Stimulated activated CD8-positive, alpha-beta memory T cell treated with anti-CD3 and anti-CD28 coated beads, Interleukin-12 subunit alpha, Interleukin-12 subunit beta, amount 100 ng/mL, for 24 hours (primary cell): Measurements from ENCODE around the gene MPV17L2.

Experiments used
- DNase-seq: peaks from one replicate; pipeline ENCODE4 v3.0.0-alpha.2; 2020; ENCODE audit errors: extremely low read depth

MPV17L2 gene

DNA sequence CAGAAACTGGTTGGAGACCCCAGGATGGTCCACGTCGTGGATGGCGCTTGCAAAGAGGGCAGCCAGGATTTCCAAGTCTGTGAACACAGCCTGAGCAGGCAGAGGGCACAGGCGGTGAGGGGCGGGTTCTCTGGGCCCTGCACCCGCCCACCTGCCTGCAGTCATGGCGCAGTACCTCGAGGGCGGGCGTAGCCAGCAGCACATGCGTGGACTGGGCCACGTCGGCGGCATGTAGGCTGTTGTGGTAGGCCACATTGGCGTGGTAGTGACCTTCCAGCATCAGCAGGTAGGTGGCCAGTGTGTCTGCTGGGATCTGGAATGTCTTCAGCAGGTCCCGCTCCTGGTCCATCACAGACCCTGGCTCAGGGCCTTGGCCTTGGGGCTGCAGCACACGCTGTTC, 25.1 kb downstream of the MPV17L2 start:
- no peak for DNase-seq

DNA sequence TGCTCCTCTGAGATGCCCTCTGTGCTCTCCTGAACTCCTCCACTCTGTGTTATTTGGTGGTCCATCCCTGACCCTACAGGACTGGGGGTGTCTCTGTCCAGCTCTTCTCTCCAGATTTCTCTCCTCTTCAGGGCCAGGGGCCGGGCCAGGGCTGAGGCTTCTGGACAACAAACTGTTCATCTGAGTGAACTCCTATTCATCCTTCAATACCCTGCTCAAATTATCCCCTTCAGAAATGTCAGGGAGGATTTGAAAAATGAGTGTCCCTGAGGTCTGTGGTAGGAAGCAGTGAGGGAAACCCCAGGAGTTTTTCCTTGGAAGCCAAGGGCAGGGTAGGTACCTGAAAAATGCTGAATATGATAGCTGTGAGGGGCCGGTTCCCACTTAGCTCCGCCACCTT, 25.6 kb downstream of the MPV17L2 start:
- DNase-seq: no peak

DNA sequence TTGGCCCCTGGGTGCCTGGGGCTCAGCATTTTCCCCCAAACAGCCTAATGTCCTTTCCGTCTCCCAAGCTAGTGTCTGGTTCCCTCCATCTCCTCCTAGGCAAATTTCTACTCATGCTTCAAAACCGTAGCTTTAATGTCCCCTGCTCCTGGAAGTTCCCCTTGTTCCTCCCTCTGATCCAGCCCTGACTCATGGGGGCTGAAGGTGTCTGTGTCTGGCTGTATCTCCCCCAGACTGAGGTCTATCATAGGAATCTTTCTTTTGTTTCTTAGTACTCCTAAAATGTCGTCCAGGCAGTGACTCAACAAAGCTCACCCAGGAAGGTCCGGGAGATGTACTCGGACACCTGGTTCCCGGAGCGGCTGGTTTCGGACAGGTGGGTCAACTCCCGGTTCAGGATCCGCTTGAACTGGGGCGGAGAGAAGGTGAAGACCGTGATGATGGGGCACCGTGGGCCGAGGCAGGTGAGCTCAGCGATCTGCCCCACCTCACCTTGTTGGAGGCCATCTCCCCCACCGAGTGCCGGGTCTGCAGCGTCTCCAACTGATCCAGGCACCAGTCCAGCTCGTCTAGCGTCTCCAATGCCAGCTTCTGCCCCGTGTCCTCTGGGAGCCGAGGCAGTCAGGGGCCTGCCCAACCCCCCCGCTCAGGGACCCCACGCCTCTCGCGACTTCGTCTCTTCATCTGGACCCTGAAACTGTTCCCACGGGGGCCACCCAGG, 27.1 kb downstream of the MPV17L2 start:
- no peak for DNase-seq

DNA sequence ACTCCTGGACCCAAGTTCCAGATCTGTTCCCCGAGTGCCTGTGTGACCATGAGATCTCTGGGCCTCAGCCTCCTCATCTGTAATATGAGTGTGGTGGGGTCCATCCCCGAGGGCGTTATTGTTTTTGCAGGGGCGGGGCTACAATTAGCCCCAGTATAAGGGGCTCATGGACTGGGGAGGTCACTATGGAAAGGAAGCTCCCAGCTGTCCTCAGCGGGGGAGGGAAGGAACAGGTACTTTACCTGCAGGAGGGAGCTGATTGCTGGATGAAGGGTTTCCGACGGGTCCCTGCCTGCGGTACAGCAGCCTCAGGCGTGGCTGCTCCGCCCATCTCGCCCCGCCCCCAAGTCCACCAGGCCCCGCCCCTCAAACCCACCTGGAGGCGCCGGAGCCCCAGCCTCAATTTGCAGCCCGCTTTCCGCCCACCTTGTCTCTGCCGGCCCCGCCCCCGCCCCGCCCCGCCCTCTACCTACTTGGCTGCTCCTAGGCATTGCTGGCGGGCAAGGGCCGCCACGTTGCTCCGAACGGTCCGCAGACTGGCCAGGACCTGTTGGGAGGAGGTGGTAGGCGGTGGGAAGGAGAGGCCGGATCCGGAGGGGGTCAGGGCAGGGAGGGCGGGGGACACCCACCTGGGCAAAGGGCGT, 27.7 kb downstream of the MPV17L2 start:
- no peak for DNase-seq

DNA sequence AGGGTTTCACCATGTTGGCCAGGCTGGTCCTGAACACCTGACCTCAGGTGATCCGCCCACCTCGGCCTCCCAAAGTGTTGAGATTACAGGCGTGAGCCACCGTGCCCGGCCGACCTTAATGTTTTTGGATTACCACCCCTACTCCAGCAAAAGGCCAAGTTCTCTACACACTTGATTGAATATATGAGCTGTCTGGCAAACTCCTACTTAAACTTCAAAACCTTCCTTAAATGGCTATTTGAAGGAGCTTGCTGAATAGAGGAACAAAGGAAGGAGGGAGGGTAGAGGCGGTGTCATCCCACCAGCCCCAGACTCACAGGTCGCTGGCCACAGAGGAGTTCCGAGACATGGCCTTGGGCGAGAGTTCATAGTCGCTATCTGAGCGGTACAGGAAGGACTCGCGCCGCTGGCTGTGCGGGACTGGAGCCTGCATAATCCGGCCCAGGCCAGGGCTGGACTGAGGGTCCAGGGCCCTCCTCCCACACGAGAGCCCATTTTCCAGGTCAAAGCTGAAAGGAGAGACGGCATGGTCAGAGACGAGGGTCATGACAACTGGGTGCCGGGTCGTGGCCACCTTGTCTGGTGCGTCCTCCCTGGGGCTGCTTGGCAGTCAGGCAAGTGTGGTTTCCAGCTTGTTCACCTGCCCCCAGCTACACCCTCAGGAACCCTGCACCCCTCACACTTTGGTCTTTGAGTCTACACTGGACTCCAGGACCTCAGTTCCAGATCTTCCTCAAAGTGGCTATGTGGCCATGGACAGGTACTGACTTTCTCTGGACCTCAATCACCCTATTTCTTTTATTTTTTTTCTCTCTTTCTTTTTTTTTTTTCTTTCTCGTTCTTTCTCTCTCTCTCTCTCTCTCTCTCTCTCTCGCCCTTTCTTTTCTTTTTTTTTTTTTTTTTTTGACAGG, 29.1 kb downstream of the MPV17L2 start:
- DNase-seq: no peak

DNA sequence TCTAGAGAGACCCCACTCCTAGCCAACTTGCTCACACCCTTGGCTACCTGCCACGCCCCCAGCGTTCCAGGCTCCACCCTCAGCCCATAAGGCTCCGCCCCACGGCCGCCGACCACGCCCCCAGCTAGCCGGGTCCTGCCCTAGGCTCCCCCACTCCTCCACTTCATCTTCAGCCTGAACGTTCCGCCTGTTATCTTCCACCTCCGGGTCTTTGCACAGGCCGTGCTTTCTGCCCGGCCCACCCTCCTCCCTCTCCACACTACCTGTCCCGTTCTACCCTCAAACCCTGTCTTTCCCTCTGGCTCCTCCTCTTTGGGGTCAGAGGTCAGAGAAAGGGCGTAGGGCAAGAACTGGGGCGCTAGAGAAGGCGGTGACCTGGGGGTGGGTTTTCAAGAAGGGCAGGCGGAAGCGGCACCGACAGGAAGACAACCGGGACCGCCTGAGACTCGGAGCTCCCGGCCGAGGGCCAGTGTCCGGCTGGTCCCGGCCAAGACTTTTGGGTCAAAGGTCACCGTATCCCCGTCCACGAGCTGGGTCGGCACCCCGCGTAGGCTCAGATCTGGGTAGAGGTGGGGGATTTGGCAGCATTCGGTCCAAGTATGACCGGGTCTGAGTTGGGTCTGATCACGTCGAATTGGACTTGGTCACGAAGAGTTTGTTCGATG, 31.0 kb downstream of the MPV17L2 start:
- DNase-seq: no peak

DNA sequence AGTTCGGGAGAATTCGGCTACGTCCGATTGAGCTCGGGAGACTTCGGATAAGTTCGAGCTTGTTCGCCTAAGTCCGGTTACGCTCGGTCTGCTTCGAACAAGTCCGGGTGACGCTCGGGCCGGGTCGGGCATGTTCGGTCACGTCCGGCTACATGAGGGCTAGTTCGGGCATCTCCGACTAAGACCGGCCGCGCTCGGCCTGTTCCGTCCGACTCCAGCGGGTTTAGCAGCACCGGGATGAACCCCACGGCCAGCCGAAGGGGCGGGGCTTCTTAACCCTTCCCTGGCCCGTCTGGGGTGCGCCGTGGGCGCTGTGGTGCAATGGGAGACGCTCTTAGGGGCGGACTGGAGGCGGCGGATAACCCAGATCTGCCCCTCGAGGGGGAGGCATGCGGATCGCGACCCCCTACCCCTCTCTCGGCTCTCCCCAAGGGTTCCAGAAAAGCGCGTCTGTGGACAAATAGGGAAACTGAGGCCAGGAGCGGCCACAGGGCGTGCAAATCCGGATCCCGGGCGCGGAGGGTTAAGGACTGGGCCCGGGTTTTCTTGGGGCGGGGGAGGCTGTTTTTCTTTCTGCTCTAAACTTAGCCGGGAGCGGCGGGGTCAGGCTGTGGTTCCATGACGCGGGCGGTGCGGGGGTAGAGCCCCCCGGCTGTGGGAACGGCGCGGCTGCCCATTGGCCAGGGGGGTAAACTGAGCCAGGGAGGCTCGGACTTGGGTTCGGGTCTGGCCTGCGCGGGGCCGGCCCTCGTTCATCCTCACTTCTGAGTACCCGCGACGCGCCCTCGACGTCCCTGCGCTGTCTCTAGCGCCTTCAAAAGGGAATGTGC, 31.7 kb downstream of the MPV17L2 start:
- peak; percentile 82 for DNase-seq

DNA sequence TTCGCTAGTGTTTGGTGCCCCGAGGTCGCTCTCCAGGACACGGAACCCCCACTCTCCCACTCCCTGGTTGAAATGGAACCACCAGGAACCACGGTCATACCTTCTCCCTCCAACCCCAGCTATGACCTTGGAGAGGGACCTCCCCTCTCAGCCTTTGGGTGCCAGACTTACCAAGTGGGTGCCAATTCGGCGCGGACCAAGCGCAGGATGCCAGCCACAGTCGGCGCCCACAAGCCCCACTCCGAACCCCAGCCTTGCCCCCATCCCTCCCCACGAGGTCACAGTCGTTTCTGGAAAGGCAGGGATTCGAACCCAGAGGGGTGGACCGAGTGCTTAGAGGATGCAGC, 32.3 kb downstream of the MPV17L2 start:
- DNase-seq: no peak

DNA sequence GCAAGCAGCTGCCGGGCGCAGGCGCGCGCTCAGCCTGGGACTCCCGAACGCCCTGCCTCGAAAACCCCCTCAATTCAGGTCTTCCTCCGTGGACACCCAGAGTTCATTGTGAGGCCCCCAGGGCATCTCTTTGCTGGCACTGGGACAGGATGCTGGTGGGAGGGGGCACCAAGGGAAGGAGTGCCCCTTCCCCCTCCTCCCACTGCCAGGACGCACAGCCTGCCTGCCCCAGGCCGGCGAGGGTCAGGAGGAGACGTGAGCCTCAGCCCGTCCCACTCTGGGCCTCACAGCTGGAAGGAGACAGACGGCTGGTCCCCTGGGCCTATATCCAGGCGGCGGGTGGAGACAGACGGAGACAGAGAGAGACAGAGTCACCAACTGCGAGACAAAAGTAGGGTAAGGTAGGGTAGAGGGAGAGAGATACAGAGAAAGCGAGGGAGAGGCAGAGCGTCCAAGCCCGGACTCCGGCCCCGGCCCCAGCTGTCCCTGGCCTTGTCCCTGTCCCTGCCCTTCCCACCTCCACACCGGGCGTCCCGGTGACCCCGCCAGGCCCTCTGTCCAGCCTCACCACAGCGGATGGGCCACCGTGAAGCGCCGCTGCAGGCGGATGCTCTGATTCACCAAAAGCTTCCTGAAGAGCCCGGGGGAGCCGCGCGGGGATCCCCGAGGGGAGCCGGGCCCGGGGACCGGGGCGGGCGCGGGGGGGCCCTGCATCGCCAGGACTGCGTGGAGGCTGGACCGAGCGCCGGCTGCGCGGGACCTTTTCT, 32.9 kb downstream of the MPV17L2 start, which contains the start of gene PDE4C:
TSS of gene PDE4C (minus strand) at position 737 of the 767 bp plus-strand sequence. CDS start at position 714, 23 bp downstream.
- no peak for DNase-seq

DNA sequence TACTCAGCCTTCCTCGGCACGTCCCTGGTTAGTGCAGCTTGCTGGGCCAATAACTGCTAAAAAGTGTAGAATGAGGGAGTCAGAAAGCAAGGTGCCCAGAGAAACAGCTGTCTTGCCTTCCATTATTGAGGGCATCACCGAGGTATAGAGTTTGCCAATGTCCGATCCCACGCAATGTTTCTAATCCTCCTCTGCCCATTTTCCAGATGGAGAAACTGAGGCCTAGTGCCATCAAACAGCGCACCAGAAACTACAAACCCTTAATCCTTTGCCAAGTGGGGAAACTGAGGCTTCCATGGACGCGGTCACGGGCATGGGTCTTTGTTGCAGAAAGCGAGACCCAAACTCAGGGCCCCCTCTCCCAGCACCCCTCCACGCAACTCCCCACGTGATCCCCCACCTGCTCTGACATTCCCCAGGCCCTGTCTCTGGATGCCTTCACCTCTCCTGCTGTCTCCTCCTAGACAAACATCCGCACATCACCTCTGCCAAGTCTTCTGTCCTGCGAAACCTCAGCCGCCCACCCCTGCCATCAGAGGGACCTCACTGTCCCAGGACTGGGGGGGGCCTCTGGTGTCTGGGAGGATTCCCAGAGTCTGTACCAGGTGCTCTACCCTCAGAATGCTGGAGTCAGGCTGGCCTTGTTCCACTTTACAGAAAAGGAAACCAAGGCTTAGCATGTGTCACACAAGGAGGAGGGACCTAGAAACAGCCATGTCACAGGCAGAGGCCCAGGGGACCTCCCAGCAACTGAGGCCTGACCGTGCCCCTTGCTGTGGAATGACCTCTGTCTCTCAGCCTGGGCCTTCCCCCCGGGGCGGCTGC, 34.1 kb downstream of the MPV17L2 start:
- DNase-seq: no peak

DNA sequence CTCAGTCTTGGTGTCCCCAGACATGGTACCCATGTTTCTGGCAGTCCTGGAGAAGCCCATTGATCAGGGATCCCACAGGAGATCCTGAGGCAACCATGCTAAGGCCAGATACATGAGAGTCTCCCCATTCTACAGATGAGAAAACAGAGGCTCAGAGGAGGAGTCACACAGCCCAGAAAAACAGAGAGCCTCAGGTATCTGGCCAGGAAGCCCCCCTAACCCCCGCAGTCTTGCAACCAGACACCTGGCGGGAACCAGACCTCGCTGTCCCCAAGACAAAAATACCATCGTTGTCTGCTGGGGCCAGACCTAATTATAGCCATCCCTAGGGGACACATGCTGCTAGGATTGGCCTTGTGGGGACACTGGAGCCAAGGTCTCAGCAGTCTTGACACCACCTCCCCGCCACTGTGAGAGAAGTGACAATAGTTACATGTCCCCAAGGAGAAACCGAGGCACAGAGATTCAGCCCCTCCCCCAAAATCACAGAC, 34.8 kb downstream of the MPV17L2 start:
- DNase-seq: no peak

DNA sequence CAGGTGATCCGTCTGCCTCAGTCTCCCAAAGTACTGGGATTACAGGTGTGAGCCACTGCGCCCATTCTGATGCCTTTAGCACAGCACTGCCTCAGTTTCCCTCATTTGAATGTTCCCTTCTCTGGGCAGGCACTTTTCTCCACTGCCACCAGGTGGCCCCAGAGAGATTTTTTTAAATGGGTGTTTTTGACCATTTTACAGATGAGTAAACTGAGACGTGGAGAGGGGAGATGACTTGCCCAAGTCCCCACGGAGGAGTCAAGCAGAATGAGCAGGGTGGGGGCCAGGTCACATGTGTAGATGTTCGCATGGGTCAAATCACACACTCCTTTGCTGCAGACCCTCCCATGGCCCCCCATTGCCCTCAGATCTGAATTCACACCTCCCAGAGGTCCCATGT, 36.5 kb downstream of the MPV17L2 start:
- no peak for DNase-seq

DNA sequence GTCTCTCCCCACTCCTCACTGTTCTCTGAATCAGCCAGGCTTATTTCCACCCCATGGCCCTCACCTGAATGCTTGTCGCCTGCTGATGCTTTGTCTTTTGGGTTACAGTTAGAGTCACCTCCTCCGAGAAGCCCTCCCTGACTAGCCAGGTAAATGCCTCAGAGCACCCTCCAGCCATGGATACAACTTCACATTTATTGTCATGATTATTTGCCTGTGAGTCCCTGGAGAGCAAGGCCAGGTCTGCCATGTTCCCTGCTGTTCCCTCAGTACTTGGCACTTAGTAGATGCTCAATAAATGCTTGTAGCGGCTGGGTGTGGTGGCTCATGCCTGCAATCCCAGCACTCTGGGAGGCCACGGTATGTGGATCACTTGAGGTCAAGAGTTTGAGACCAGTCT, 36.9 kb downstream of the MPV17L2 start:
- no peak for DNase-seq

DNA sequence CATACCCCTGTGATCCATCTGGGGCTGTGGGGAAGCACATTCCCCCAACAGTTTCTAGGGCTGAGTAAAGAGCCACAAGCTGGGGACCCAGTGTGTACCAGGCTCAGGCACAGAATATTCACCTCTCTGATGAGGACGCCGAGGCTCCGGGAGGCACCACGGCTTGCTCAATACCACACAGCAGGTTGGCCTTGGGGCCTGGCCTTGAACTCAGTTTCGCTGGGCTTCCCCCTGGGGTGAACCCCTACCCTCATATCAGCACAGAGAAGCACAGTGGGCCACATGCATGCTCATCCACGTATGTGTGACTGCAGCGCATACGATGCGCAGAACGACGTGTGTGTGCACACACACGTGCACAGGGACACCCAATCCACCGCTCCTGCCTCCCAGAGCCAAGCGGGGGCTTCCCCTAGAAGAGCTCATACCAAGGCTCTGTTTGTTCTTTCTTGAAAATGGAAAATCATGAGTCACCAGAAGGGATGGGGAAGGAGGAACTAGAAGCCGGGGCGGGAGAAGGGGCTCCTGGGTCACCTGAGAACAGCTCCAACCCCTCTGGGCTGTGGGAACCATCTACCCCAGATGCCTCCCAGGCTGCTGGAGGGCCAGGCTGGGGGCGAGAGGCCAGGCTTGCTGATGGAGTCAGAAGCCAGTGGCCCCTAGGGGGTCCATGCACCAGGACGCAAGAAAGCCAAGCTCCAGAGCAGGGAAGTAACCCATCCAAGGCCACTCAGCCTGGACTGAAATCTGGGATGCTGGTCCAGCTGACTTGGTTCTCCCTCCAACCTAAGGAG, 38.1 kb downstream of the MPV17L2 start:
- no peak for DNase-seq

DNA sequence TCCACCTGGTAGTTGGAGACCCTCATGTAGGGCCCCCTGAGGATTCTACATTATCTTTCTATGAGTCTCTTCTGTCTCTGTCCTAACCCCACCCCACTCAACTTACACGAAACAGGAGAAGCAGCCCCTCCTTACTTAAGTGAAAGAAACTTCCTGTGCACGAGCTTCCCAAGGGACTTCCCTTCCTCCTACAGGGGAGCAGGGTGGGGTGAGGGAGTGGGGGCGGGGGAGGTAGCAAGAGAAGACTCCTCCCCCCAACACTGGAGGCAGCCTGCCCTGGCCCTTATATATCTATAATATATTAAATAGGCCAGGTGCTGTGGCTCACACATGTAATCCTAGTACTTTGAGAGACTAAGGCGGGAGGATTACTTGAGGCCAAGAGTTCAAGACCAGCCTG, 38.8 kb downstream of the MPV17L2 start:
- DNase-seq: no peak

DNA sequence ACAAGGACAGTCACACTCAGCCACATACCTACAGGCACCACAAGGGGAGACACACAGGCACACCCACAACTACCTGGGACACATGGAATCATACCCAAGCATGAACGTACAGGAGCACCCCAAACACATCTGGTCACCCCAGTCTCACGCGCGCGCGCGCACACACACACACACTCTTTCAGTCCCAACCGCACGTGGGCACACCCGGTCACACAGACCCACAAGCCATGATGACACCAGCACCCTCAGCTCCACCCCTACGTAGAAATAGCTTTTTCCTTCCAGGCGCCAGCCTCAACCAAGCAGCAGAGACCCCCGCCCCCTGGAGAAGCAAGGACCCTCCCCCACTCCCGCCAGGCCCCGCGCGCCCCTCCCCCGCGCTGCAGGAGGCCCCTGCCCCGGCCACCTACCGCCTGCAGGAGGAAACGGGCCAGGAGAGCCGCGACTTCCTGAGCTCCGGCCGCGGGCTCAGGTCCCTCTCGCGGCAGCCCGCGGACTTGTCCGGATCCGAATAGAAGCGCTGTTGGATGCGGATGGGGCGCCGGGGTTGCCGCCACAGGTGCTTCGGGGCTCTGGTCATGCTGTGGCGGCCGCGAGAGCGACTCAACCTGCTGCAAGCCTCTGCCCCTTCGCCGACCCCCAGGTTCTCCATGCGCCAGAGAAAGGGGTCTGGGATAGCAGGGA, 39.7 kb downstream of the MPV17L2 start:
- DNase-seq: no peak

DNA sequence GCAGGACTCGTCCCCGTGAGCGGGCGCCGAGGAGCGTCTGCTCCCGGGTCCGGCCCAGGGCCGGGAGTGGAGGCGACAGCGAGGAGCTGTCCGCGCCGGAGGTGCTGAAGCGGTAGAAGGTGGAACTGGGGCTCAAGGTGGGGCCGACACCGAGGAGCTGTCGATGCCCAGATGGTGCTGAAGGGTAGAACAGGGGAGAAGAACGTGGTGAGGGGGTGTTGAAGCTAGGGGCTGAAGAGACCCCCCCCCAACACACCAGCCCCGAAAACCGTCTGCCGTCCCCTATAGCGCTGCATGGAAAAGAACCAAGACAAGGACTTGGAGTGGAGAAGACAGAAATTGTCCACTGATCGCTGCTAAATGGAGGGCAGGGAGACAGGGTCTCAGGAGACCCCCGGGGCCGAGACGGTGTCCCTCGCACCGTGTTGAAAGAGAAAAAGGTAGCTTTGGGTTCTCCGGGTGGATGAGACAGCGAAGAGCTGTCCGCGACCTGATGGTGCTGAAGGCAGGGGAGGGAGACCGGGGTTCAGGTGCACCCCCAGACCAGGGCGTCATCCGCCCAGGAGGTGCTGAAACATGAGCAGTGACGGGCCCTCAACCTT, 40.3 kb downstream of the MPV17L2 start:
- DNase-seq: no peak

DNA sequence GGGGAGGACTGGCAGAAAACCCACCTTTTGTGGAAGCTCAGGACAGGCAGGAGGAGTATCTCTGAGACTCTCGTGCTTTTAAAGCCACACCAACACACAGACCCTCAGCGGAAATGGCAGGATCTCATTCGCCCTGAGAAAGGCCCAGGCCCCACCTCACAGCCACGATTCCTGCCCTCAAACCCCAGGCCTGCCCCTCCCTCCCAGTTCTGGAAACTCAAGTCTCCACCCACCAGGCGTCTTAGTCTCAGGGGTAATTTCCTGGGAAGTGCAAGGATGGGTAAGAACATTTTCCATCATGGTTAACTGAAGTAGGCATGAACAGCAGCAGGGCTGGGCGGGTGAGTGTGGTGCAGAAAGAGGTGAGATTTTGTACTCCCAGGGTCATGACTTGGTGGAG, 41.2 kb downstream of the MPV17L2 start:
- no peak for DNase-seq
